GM18858 (cell line): ENCODE data around the gene VIPR2.
"Not testable (repeated sequence)": the region's sequence is repeated elsewhere in the genome, so short reads cannot be mapped to it uniquely, and the experiment has no call there.

ENCODE experiments used
- ATAC-seq: cut with Tn5 transposase; IDR thresholded peaks from one replicate; pipeline ENCODE4 v1.9.1; 2021; ENCODE audit not compliant: unreplicated experiment

The VIPR2 gene

DNA sequence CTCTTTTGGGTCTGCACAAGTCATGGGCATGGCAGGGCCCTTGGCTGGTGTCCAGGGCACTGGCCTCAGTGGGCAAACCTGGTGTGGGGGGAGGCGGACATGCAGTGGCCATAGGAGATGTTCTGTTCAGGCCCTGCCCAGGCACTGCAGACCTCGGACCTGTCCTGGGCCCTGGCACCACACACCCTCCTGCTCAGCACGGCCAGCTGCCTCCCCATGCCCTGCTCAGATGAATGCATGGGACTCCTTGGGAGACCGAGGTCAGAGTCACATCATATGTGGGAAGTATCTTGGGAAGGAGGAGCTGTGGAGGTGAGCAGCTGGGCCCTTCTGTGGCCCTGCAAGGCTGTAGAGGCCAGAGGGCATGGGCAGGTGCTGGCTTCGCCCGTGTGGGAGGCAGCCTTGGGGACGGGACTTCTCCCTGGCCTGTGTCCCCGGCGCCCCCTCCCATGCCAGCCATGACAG is 130.8 kb downstream of the VIPR2 start:
- ATAC-seq, result no peak

DNA sequence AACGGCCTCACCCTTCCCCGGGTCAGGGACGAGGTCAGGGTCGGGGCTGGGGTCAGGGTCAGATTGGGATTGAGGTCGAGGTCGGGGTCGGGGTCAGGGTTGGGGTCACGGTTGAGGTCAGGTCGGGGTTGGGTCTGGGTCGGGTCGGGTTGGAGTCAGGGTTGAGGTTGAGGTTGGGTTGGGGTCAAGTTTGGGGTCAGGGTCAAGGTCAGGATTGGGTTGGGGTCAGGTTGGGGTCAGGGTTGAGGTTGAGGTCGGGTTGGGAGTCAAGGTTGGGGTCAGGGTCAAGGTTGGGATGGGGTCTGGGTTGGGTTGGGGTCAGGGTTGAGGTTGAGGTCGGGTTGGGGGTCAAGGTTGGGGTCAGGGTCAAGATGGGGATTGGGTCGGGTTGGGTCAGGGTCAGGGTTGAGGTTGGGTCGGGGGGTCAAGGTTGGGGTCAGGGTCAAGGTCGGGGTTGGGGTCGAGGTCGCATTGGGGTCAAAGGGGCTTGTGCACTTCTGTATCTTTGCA is 131.4 kb downstream of the VIPR2 start:
- no peak for ATAC-seq

DNA sequence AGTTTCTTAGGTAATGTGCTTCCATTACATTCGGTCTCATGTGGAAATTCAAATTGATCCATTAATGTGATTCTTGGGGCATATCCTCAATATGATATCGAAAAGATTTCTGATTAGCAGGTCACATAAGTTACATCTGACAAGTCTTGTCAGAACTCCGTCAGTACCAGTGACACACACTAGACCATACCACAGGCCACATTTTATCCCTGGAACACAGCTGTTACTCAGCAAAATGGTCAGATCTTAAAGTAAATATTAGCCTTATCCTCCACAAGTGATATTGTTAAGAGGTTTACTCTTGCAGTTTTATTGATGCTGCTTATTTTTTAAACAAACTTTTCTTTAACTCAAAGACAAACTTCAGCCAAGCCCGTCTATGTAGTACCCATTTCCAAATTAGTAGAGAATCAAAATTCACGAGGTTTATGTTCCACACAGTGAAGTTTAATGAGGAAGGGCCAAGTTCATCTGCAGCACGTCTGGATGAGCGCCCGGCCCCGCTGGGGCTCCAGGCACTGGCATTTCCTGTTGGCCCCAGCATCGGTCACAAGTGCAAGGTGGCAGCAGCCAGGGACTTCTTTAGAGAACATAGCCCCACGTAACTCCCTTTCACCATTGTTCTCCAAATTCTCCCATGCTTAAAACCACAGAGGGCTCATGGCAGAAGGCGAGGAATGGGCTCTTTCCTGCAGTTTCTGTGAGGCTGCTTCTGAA is 132.2 kb downstream of the VIPR2 start:
- ATAC-seq, result no peak

DNA sequence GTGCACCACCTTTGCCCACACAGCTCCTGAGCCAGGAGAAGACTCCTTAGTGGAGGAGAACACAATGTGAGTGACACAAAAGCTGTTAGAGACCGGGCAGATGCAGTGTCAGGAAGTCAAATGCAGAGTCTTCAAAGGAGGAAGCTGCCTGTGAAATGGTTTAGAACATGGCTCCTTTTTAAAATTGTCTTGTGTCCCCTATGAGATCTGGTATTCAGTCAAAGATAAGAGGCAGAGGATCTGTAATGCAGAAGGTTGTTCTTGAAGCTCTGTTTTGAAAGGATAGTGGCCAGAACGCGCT is 133.0 kb downstream of the VIPR2 start:
- no peak for ATAC-seq

DNA sequence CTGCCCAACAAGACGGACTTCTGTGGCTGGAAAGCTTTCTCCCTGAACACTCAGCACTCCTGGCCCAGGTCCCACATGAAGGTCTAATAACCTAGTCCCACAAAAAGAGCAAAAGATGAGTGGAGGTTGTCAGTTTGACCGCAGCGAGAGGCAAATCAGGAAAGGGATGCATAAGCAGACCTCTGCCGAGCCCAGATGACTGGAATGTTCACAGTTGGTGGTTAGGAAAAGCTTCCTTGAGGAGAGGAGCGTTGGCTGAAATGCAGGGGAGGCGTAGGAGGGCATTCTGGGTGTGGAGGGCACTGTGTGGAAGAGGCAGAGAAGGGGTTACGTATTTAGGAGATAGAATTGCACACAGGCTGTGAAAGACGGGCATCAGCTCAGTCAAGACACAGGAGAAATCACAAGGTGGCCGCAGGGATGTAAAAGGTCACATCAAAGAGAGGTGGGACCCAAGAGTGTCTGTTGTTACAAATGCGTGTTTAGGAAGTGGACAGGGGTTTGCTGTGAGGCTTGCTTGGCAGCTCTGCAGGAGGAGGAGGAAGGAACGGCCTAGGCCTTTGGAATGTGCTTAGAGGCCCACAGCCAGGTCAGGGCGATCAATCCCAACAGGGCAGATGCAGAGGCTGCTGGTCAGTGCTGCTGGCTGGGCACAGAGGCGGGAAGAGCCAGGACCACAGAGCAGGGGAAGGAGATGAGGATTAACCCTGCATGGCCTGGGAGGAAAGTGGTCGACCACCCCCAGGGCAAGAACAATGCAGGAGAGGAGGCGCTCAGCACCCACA is 133.5 kb downstream of the VIPR2 start:
- no peak for ATAC-seq

DNA sequence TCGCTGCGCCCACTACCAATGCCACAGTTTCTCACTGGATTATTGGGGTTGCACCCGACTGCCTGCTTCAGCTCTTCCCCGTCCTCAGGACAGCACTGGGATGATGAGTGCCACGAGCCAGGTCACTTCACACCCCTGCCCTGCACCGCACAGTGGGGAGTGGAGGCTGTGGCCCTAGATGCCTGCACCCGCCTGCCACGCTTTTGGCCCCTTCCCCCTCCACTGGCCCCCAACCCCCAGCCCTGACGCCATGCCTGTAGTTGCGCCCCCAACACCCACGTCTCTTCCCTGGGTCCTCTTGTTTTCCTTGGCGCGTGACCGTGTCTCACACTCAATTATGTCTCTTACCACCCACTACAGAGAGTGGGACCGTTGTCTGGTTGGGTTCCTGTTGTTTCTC is 134.3 kb downstream of the VIPR2 start:
- no peak for ATAC-seq

DNA sequence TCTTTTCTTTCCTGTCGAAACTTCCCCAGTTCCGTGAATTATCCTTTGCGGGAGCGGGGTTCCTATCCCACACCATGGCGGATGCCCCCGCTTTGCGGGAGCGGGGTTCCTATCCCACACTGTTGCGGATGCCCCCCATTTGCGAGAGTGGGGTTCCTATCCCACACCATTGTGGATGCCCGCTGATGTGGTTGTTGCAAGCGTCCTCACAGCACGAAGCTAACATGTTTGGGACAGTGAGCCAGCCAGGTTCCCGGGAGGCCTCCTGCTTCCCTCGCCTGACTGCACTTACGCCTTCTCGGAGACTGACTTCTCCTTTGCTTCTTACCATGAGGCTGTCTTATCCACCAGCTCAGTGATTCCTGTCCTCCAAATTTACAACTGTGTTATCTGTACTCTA is 134.7 kb downstream of the VIPR2 start:
- no peak for ATAC-seq

DNA sequence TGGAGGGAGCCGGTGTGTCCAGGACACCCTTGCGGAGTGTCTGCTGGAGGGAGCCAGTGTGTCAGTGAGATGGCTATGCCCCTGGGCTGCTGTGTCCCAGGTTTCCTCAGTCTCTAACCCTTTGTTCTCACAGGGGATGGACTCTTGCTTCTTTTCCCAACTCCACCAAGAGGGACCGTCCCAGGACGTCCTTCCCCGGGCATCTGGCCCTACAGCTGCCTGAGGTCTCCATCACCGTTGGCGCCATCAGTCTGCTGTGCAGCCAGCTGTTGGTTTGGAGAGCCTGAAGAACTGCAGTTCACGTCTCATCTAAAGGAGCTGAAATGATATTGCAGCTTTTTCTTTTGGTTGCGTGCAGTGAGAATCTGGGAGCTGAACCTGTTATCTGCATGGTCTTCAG is 136.2 kb downstream of the VIPR2 start:
- ATAC-seq, result no peak

DNA sequence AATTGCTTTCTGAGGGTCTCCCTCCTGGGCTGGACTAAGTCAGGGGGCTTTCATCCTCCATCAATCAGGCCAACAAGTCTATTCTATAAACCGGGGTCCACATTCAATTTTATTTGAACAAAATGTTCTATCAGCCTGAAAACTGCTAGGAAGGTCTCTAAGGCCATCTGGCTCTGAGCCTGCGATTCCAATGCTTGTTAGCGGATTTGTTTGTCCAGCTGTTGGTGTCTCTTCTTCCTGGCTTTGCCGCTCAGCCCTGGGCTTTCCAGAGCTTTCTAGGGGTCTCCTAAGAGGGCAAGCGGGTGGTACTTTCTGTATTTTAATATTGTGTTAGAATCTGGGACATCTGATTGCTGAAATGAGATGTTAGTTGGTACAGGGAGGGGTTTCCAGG is 136.7 kb downstream of the VIPR2 start:
- ATAC-seq, result no peak

DNA sequence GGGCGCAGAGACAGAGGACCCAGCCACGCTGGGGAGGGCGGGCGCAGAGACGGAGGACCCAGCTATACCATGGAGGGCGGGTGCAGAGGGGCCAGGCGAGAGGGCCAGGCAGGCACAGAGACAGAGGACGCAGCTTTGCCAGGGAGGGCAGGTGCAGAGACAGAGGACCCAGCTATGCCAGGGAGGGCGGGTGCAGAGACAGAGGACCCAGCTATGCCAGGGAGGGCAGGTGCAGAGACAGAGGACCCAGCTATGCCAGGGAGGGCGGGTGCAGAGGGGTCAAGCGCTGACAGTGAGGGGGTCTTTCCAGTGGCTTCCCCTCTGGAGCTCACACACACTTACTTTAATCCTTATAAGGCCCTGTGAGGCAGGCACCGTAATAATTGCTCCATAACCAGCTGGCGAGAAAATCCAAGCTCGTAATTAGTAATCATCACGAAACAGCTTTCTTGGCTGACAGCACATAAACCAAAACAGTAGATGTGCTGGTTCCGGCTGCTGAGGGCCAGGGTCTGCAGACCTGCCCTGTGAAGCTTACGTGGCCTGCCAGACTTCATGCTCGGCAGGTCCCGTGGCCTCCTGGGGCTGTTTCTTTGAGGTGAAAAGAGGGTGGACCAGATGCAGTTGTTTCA is 137.2 kb downstream of the VIPR2 start:
- no peak for ATAC-seq

DNA sequence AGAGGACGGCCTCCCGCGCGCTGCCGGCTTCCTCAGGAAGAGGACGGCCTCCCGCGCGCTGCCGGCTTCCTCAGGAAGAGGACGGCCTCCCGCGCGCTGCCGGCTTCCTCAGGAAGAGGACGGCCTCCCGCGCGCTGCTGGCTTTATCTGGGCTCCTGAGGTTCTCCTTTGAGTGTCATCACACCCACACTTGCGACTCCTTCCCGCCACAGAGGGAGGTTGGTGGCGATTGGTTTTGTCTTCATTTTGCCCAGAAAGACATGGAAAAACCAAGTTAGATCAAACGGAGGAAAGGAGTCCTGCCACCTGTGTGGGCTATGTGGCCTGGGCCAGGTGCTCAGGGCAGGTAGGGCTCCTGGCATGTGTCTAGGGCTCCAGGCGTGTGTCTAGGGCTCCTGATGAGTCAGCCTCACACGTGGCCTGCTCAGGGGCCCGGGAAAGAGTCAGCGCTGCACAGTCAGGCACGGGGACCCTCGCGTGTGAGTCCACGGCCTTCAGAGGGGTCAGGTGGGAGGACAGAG is 138.0 kb downstream of the VIPR2 start:
- no peak for ATAC-seq

DNA sequence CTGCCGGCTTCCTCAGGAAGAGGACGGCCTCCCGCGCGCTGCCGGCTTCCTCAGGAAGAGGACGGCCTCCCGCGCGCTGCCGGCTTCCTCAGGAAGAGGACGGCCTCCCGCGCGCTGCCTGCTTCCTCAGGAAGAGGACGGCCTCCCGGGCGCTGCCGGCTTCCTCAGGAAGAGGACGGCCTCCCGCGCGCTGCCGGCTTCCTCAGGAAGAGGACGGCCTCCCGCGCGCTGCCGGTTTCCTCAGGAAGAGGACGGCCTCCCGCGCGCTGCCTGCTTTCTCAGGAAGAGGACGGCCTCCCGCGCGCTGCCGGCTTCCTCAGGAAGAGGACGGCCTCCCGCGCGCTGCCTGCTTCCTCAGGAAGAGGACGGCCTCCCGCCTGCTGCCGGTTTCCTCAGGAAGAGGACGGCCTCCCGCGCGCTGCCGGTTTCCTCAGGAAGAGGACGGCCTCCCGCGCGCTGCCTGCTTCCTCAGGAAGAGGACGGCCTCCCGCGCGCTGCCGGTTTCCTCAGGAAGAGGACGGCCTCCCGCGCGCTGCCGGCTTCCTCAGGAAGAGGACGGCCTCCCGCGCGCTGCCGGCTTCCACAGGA is 138.6 kb downstream of the VIPR2 start:
- not testable (repeated sequence) for ATAC-seq

DNA sequence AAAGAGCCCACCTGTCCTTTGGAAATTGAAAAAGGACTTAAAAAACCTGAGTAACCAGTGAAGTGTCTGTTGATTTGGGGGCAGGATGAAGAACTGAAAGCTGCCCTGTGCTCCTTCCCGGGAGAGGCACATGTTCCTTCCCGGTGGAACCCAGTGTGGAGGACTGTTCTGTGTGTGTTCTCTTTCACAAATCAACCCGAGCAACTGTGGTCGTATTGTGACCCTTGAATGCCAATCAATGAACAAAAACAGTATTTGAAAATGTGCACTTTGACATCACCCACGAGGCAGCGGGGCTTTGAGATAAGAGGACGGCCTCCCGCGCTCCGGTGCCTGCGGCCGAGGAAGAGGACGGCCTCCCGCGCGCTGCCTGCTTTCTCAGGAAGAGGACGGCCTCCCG is 139.0 kb downstream of the VIPR2 start:
- ATAC-seq, result no peak

DNA sequence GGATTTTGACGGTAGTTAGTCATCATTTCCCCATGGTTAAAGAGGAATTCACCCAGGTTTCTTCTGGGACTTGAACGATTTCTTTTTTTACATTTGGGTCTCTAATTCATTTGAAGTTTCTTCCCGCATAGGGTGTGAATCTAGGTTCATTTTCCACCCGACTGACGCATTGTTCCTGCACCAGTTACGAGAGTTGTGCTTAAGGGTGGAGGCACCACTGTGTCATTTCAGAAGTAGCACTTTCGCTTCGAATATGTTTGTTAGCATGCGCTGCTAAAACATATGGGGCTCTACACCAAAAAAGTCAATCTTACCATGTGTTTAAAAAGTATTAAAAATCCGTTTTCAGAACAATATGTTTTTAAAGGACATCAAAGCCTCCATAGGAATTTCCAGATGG is 140.3 kb downstream of the VIPR2 start:
- no peak for ATAC-seq

DNA sequence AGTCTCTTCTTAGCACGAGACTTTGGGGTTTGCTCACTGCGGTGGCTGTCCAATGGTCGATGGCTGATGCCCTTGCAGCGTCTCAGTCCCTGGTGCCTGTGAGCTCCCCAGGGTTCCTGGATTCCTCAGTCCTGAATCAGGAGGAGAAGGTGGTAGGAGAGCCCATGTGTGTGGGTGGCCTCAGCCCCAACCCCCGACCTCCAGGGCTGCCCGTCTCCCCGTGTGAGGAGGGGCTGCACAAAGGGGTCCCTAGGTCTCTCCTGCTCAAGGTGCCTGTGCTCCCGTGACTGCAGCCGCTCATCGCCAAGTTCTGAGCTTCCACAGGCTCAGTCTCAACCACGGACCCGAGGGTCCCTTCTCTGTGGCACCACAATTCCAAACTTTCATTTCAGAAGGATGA is 142.9 kb downstream of the VIPR2 start:
- ATAC-seq, result no peak

DNA sequence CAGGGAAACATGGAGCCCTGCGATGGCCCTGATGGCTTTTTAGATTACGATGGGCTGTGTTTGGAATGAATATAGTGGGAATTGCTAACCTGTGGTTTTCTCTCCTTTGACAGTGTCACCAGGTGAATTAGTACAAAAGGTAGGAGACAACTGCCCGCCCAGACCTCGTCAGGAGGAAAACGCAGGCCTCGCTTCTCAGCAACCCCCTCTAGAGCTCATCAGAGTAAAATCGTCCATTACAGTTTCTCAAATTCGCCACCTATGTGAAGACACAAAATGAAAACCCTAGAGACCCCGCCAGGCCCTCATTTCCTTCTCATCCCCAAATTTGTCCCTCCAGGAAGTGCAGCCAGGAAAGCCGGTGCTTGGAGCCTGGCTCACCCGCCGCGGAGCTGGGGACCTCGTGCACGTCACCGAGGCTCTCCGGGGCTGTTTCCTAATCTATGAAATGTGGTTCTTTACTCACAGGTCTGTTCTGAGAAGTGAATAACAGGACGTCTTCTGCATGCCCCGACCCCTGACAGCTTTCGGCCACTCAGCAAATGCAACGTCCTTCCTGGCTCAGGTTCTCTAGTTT is 143.7 kb downstream of the VIPR2 start:
- no peak for ATAC-seq

DNA sequence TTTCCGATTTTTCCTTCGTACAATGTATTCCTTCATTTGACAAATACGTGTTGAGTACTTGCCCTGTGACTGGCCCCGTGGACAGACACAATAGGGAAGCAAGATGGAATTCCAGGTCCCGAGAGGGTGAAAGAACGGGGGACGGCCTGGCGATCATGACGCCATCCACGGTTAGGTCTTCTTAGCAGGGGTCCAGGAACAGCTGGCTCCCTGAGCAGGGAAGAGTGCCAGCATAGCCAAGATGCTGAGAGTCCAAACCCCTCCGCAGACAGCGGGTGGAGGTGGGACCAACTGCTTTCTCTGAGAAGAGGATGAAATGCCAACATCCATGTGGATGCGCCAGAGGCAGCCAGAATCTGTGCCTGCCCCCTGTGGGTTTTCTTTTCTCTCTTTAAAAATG is 144.6 kb downstream of the VIPR2 start:
- ATAC-seq, result no peak

DNA sequence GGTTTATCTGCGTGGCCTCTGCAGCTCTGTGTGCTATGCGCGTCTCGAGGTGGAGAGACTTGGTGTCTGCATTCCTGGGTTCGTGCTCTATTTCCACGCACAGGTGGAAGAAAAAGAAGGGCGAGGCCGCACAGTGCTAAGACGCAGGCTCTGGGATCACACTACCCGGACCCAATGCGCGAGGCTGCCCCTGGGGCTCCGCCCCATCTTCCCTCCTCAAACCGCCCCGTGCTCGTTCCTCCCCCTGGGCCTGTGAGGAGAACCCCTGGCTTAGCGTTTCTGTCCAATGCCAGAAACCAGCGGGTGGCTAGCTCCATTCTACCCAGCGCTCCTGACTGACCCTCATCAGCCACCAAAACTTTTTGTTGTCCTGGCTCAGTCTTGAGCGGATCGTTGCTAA is 145.2 kb downstream of the VIPR2 start:
- no peak for ATAC-seq

DNA sequence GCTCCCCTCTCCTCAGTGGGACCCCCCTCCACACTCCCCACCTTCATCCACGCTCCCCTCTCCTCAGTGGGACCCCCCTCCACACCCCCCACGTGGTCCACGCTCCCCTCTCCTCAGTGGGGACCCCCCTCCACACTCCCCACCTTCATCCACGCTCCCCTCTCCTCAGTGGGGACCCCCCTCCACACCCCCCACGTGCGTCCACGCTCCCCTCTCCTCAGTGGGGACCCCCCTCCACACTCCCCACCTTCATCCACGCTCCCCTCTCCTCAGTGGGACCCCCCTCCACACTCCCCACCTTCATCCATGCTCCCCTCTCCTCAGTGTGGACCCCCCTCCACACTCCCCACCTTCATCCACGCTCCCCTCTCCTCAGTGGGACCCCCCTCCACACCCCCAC is 146.4 kb downstream of the VIPR2 start:
- ATAC-seq, result not testable (repeated sequence)

DNA sequence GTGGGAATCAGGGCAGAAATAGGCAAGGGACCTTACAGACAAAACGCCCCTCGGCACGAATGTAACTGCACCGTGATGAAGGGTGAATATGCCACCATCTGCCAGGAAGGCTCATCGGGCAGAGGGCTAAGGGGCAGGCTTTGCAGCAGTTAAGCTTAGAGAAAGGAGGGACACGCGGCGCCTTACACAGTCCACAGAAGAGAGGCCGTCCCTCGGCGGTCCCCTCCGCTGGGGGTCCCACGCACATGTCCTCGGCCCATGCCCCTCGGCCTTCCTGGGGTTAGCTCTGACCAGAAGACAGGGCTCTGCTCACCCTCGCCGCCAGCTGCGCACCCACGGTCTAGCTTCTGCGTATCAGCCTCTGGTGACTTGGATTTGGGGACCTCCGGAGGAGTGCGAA is 147.2 kb downstream of the VIPR2 start:
- no peak for ATAC-seq

DNA sequence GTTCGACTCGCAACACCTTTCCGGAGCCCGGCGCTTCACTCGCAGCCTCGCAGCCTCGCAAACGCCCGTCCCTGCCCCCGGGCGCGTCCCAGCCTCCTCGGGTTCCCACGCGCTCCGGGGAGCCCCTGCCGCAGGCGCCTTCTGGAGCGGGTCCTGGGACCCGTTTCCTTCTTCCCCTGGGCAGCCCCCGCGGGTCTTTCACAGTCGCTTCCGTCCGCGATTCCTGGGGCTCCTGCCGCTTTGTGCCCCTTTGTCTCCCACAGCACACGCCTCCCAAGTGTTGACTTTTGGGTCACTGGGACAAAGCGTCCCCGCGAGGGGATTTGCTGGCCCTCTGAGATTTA is 147.6 kb downstream of the VIPR2 start:
- no peak for ATAC-seq
